ENCODE results near the gene COL7A1. TPM values are rescaled to one million over a fixed set of nuclear protein-coding genes. Genes with fewer than 3 reads are reported as not detected.

COL7A1 gene
- total RNA-seq, 1 donor from 2014 or later = 62.9 TPM

- no peak for DNase-seq (ENCODE audit: low spot score)
These were observed 3.1 kb downstream of the COL7A1 start for GRCh38 chr3:48591886-48592518.

GRCh38 chr3:48591436-48591835 is 3.7 kb downstream of the COL7A1 start:
- DNase-seq (ENCODE audit: low spot score) = no peak

- no peak for DNase-seq (ENCODE audit: low spot score)
These were observed 6.9 kb downstream of the COL7A1 start for GRCh38 chr3:48588230-48588629.

- DNase-seq (ENCODE audit: low spot score) = no peak
These were observed 7.4 kb downstream of the COL7A1 start for GRCh38 chr3:48587686-48588085.

- no peak for DNase-seq (ENCODE audit: low spot score)
These were observed 9.7 kb downstream of the COL7A1 start for GRCh38 chr3:48585411-48585810.

GRCh38 chr3:48584836-48585235 is 10.3 kb downstream of the COL7A1 start:
- DNase-seq (ENCODE audit: low spot score) = no peak

GRCh38 chr3:48581621-48582481 is 13.3 kb downstream of the COL7A1 start:
- no peak for DNase-seq (ENCODE audit: low spot score)

GRCh38 chr3:48576647-48577046 is 18.5 kb downstream of the COL7A1 start:
- no peak for DNase-seq (ENCODE audit: low spot score)

- DNase-seq (ENCODE audit: low spot score) = no peak
These were observed 19.8 kb downstream of the COL7A1 start for GRCh38 chr3:48575366-48575765.

GRCh38 chr3:48573973-48574585 is 21.1 kb downstream of the COL7A1 start:
- DNase-seq (ENCODE audit: low spot score) = no peak

GRCh38 chr3:48572517-48572916 is 22.6 kb downstream of the COL7A1 start:
- DNase-seq (ENCODE audit: low spot score) = no peak

- DNase-seq (ENCODE audit: low spot score) = no peak
These were observed 23.2 kb downstream of the COL7A1 start for GRCh38 chr3:48571938-48572337.

- DNase-seq (ENCODE audit: low spot score) = no peak
These were observed 25.2 kb downstream of the COL7A1 start for GRCh38 chr3:48569808-48570450.

GRCh38 chr3:48569400-48569799 is 25.7 kb downstream of the COL7A1 start:
- no peak for DNase-seq (ENCODE audit: low spot score)

GRCh38 chr3:48568476-48568875 is 26.7 kb downstream of the COL7A1 start:
- DNase-seq (ENCODE audit: low spot score) = no peak

GRCh38 chr3:48567500-48567899 is 27.6 kb downstream of the COL7A1 start:
- no peak for DNase-seq (ENCODE audit: low spot score)

GRCh38 chr3:48567090-48567489 is 28.0 kb downstream of the COL7A1 start:
- DNase-seq (ENCODE audit: low spot score) = no peak

- no peak for DNase-seq (ENCODE audit: low spot score)
These were observed 28.7 kb downstream of the COL7A1 start for GRCh38 chr3:48566401-48566760.

GRCh38 chr3:48565591-48566400 is 29.3 kb downstream of the COL7A1 start:
- no peak for DNase-seq (ENCODE audit: low spot score)

- no peak for DNase-seq (ENCODE audit: low spot score)
These were observed 29.9 kb downstream of the COL7A1 start for GRCh38 chr3:48565186-48565585.

- DNase-seq (ENCODE audit: low spot score) = no peak
These were observed 30.5 kb downstream of the COL7A1 start for GRCh38 chr3:48564667-48565066.

GRCh38 chr3:48564022-48564421 is 31.1 kb downstream of the COL7A1 start:
- DNase-seq (ENCODE audit: low spot score) = no peak

Measured in ureter (tissue), 1 donor.